Suprapubic skin (tissue), 4 donors: ENCODE measurements around the gene MTCL1. TPM values are rescaled to one million over a fixed set of nuclear protein-coding genes. Genes with fewer than 3 reads are reported as not detected.

Experiments used
- DNase-seq, 2 donors: peaks; one replicate each; pipeline ENCODE4 v3.0.0-alpha.2; 2019; ENCODE audit warnings: low spot score in 2 of 2
- H3K27ac ChIP-seq: fragments of 200-600 bp; sonication (generic); one replicate; pipeline ENCODE4 v1.5.1; 2019
- H3K27me3 ChIP-seq: fragments of 200-600 bp; sonication (generic); one replicate; pipeline ENCODE4 v1.5.1; 2019
- H3K36me3 ChIP-seq: fragments of 200-600 bp; sonication (generic); one replicate; pipeline ENCODE4 v1.5.1; 2019
- H3K4me1 ChIP-seq: fragments of 200-600 bp; sonication (generic); one replicate; pipeline ENCODE4 v1.5.1; 2019
- H3K4me3 ChIP-seq: fragments of 200-600 bp; sonication (generic); one replicate; pipeline ENCODE4 v1.5.1; 2019; ENCODE audit warnings: mild to moderate bottlenecking
- H3K9me3 ChIP-seq: fragments of 200-600 bp; sonication (generic); one replicate; pipeline ENCODE4 v1.5.1; 2019
- CTCF ChIP-seq, 2 donors: fragments of 200-600 bp in 1 of 2; fragments of 450-650 bp in 1 of 2; sonication (generic) in 1 of 2; IDR thresholded peaks; one replicate each; pipeline ENCODE4 v1.5.1; 2016 to 2019; ENCODE audit warnings: antibody characterized with exemption in 2 of 2, mild to moderate bottlenecking in 1 of 2, moderate library complexity in 1 of 2
- EP300 ChIP-seq: sonication (generic); formaldehyde crosslinking; IDR thresholded peaks from one replicate; pipeline ENCODE4 v1.6.1; 2017; ENCODE audit warnings: antibody characterized with exemption
- POLR2A ChIP-seq, 2 donors: fragments of 450-650 bp; IDR thresholded peaks; one replicate each; pipeline ENCODE4 v1.6.1; 2017; ENCODE audit warnings: antibody characterized with exemption in 2 of 2, mild to moderate bottlenecking in 2 of 2, moderate library complexity in 2 of 2
- POLR2AphosphoS5 ChIP-seq, 3 donors: sonication (generic); formaldehyde crosslinking; IDR thresholded peaks; one replicate each; pipeline ENCODE4 v1.6.1; 2017; ENCODE audit warnings: antibody characterized with exemption in 3 of 3
- WGBS: methylation state at CpG from one replicate; pipeline ENCODE4 v1.1.5; 2018; 5-methylcytosine and 5-hydroxymethylcytosine counted together
- total RNA-seq, 4 donors: library from RNA; depleted of rRNA; stranded (reverse); fragments of >200 nt; gene quantifications; one replicate each; pipeline ENCODE4 v1.1.0, GENCODE V29; 2016

The MTCL1 gene
- total RNA-seq, 4 donors from 2014 or later = 7.0 to 9.4 (median 8.1) TPM

DNA sequence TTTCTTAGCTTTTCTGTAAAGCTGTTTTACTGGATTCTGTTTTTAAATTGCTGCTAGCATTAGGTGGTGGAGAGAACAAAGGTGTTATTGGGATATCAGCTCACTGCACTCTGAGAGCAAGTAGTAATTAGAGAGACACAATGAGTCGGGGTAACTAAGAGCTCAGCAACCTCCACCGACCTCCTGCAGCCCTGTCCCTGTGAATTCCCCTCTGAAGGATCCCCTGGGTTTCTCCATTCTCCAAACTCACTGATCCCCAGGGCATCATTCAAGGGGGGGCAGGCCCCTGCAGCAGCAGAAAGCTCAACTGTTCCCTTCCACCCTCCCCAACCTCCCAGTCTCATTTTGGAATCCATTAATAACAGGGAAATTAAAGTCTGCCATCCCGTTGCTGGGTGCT is 73.0 kb downstream of the MTCL1 start:
- no peak overlapping the region for H3K27ac ChIP-seq
- WGBS = 52% methylated on average over 3 of the region's 3 CpGs
- no peak for DNase-seq
- H3K4me3 ChIP-seq = no peak overlapping the region
- H3K9me3 ChIP-seq = no peaks in the 10 kb centered on the region
- TF ChIP-seq POLR2AphosphoS5 (IDR thresholded peaks at IDR 0.05) (no peak), POLR2A (IDR thresholded peaks at IDR 0.05) (no peak), CTCF (IDR thresholded peaks at IDR 0.05) (no peak), EP300 (no peak)
- H3K36me3 ChIP-seq = no peaks in the 10 kb centered on the region
- H3K27me3 ChIP-seq = no peaks in the 10 kb centered on the region
- peaks cover 8% of the 10 kb centered on the region for H3K4me1 ChIP-seq

DNA sequence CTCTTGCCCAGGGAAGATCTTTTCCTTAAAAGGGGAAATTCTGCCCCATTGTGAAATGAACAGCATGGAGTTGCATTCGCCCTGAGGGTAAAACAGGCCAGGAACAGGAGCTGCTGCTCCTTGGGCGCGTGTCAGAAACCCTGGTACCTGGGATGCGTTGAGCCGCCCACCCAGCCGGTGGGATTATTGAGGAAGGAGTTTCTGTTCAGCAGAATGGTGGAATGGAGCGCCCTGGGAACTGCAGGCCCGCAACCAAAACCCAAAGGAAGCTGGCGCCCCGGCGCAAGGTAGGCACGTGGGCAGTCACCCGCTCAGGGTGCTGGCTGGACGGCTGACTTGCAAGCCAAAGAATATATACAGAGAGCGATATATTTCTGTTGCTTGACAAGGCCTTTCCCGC is 73.5 kb downstream of the MTCL1 start:
- no peaks in the 10 kb centered on the region for H3K36me3 ChIP-seq
- no peaks in the 10 kb centered on the region for H3K27me3 ChIP-seq
- H3K9me3 ChIP-seq = no peaks in the 10 kb centered on the region
- no peak for DNase-seq
- H3K27ac ChIP-seq = no peak overlapping the region
- H3K4me1 ChIP-seq = peaks cover 8% of the 10 kb centered on the region
- 92% methylated on average over 6 of the region's 16 CpGs for WGBS
- no peak for TF ChIP-seq POLR2AphosphoS5 (IDR thresholded peaks at IDR 0.05)
- TF ChIP-seq POLR2A (IDR thresholded peaks at IDR 0.05) = no peak
- H3K4me3 ChIP-seq = no peak overlapping the region

- Histone ChIP-seq H3K27ac (no peak overlapping the region), H3K36me3 (no peaks in the 10 kb centered on the region), H3K4me3 (no peak overlapping the region), H3K27me3 (no peaks in the 10 kb centered on the region), H3K4me1 (peaks cover 8% of the 10 kb centered on the region), H3K9me3 (no peaks in the 10 kb centered on the region)
- 88% methylated on average over 14 of the region's 14 CpGs for WGBS
- DNase-seq = no peak
- TF ChIP-seq CTCF (IDR thresholded peaks at IDR 0.05) (no peak), POLR2A (IDR thresholded peaks at IDR 0.05) (no peak), EP300 (no peak), POLR2AphosphoS5 (IDR thresholded peaks at IDR 0.05) (no peak)
These were observed 73.9 kb downstream of the MTCL1 start for GRCh38 chr18:8779251-8779650.

- TF ChIP-seq CTCF (IDR thresholded peaks at IDR 0.05) (no peak), EP300 (no peak), POLR2A (IDR thresholded peaks at IDR 0.05) (no peak), POLR2AphosphoS5 (IDR thresholded peaks at IDR 0.05) (no peak)
- DNase-seq = no peak
- H3K36me3 ChIP-seq = no peaks in the 10 kb centered on the region
- peaks cover 8% of the 10 kb centered on the region for H3K4me1 ChIP-seq
- WGBS = 85% methylated on average over 6 of the region's 6 CpGs
- no peaks in the 10 kb centered on the region for H3K27me3 ChIP-seq
- no peak overlapping the region for H3K27ac ChIP-seq
- no peaks in the 10 kb centered on the region for H3K9me3 ChIP-seq
- H3K4me3 ChIP-seq = no peak overlapping the region
These were observed 74.9 kb downstream of the MTCL1 start for GRCh38 chr18:8780227-8780626.

- Histone ChIP-seq H3K9me3 (no peaks in the 10 kb centered on the region), H3K4me1 (peaks cover 8% of the 10 kb centered on the region), H3K27ac (no peak overlapping the region), H3K4me3 (no peak overlapping the region), H3K27me3 (no peaks in the 10 kb centered on the region), H3K36me3 (no peaks in the 10 kb centered on the region)
- WGBS = 87% methylated on average over 12 of the region's 12 CpGs
- TF ChIP-seq POLR2AphosphoS5 (IDR thresholded peaks at IDR 0.05) (no peak), EP300 (no peak), POLR2A (IDR thresholded peaks at IDR 0.05) (no peak), CTCF (IDR thresholded peaks at IDR 0.05) (no peak)
- DNase-seq = no peak
These were observed 76.3 kb downstream of the MTCL1 start for GRCh38 chr18:8781671-8782070.

DNA sequence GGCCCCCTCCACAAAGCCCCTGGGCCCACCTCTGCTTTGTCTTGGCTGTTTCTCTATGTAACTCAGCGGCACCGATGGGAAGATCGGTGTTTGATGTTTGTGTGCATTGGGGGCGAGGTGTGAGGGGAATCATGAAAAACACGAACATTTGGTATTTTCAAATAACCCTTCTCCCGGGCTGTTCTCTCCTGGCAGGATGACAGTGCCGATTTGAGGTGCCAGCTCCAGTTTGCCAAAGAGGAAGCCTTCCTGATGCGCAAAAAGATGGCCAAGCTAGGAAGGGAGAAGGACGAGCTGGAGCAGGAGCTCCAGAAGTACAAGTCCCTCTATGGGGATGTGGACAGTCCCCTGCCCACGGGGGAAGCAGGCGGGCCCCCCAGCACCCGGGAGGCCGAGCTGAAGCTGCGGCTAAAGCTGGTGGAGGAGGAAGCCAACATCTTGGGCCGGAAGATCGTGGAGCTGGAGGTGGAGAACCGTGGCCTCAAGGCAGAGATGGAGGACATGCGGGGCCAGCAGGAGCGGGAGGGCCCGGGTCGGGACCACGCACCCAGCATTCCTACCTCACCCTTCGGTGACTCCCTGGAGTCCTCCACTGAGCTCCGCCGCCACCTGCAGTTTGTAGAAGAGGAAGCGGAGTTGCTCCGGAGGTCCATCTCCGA is 78.1 kb downstream of the MTCL1 start:
- no peak for TF ChIP-seq EP300
- TF ChIP-seq CTCF (IDR thresholded peaks at IDR 0.05) = no peak
- no peak for TF ChIP-seq POLR2A (IDR thresholded peaks at IDR 0.05)
- H3K27me3 ChIP-seq = no peaks in the 10 kb centered on the region
- H3K27ac ChIP-seq = no peak overlapping the region
- no peaks in the 10 kb centered on the region for H3K4me1 ChIP-seq
- WGBS = 94% methylated on average over 28 of the region's 28 CpGs
- H3K4me3 ChIP-seq = no peak overlapping the region
- H3K9me3 ChIP-seq = no peaks in the 10 kb centered on the region
- no peak for DNase-seq
- H3K36me3 ChIP-seq = no peaks in the 10 kb centered on the region
